Caco-2 (cell line): Measurements from ENCODE around the gene PCBP3. TPM values are rescaled to one million over a fixed set of nuclear protein-coding genes. Genes with fewer than 3 reads are reported as not detected.

Experiments used
- BruUV-seq: library from RNA; stranded (reverse); fragments of 400-500 nt; replicated peaks from 2 replicates; lab custom pipeline; 2021; lab: Mats Ljungman, UMichigan
- CTCF ChIA-PET: fragments of 300-600 bp; sonication (Branson Sonifier 250); formaldehyde crosslinking; loops from one replicate; lab custom pipeline; 2022; ENCODE audit warnings: antibody characterized with exemption; lab: Charles Lee
- POLR2A ChIA-PET: fragments of 300-600 bp; sonication (Branson Sonifier 250); formaldehyde crosslinking; loops from one replicate; lab custom pipeline; 2022; ENCODE audit warnings: antibody characterized with exemption; lab: Charles Lee
- DNase-seq, 2 experiments: peaks; one replicate each; pipeline versions ENCODE4 v3.0.0 to v3.0.0-alpha.2; 2020 to 2022
- H3K27me3 ChIP-seq: replicated peaks from 2 replicates; pipeline ENCODE4 v1.6.0; 2011; ENCODE audit warnings: low read length; ENCODE audit not compliant: control insufficient read depth, insufficient read depth
- H3K36me3 ChIP-seq: 2 replicates; pipeline ENCODE4 v1.5.1; 2011; ENCODE audit warnings: low read length; ENCODE audit not compliant: control insufficient read depth, insufficient read depth
- H3K4me1 ChIP-seq: fragments of 250-450 bp; sonication (Bioruptor Pico); 2 replicates; pipeline ENCODE4 v1.5.1; 2020; ENCODE audit warnings: mild to moderate bottlenecking
- H3K4me3 ChIP-seq: 2 replicates; pipeline ENCODE4 v1.5.1; 2011; ENCODE audit warnings: low read depth, mild to moderate bottlenecking, control low read depth, low read length
- H3K9me3 ChIP-seq: fragments of 250-450 bp; sonication (Bioruptor Pico); 2 replicates; pipeline ENCODE4 v1.5.1; 2020; ENCODE audit warnings: mild to moderate bottlenecking, moderate library complexity
- H3K27ac Mint-ChIP-seq: one replicate; pipeline ENCODE4 v1.8.0; 2022; ENCODE audit warnings: mixed read lengths; ENCODE audit not compliant: unreplicated experiment
- H3K27me3 Mint-ChIP-seq: one replicate; pipeline ENCODE4 v1.8.0; 2022; ENCODE audit warnings: mixed read lengths; ENCODE audit not compliant: insufficient read depth, unreplicated experiment
- H3K36me3 Mint-ChIP-seq: one replicate; pipeline ENCODE4 v1.8.0; 2022; ENCODE audit warnings: mild to moderate bottlenecking, mixed read lengths; ENCODE audit not compliant: insufficient read depth, unreplicated experiment
- H3K4me1 Mint-ChIP-seq: one replicate; pipeline ENCODE4 v1.8.0; 2022; ENCODE audit warnings: low read depth, mixed read lengths; ENCODE audit not compliant: unreplicated experiment
- H3K4me3 Mint-ChIP-seq: one replicate; pipeline ENCODE4 v1.8.0; 2022; ENCODE audit warnings: mild to moderate bottlenecking, moderate library complexity, mixed read lengths; ENCODE audit not compliant: unreplicated experiment
- H3K9me3 Mint-ChIP-seq: one replicate; pipeline ENCODE4 v1.8.0; 2022; ENCODE audit warnings: mixed read lengths; ENCODE audit not compliant: unreplicated experiment
- intact Hi-C: fragments of 100-400 bp; cut with micrococcal nuclease; formaldehyde crosslinking; loops from one replicate; pipeline ENCODE4 v1.10.0; 2022; ENCODE audit not compliant: unreplicated experiment
- total RNA-seq: library from RNA; stranded (reverse); gene quantifications from 2 replicates; pipeline ENCODE4 v1.2.3, GENCODE V29; 2022
- TF ChIP-seq, protein P1 (sequence below), 2 experiments: fragments of 200-600 bp in 1 of 2; IDR thresholded peaks; 1 replicate in 1 of 2; 2 replicates in 1 of 2; pipeline versions ENCODE4 v1.5.1 to v1.8.0; 2011 to 2022; ENCODE audit warnings: antibody characterized with exemption in 1 of 2, control low read depth in 1 of 2, inconsistent platforms in 1 of 2, low read depth in 1 of 2, low read length in 1 of 2, mild to moderate bottlenecking in 1 of 2, moderate library complexity in 1 of 2; ENCODE audit not compliant: insufficient read depth in 1 of 2, severe bottlenecking in 1 of 2, unreplicated experiment in 1 of 2

The PCBP3 gene
- total RNA-seq, 1 experiment from 2014 or later: 0.75 TPM

DNA sequence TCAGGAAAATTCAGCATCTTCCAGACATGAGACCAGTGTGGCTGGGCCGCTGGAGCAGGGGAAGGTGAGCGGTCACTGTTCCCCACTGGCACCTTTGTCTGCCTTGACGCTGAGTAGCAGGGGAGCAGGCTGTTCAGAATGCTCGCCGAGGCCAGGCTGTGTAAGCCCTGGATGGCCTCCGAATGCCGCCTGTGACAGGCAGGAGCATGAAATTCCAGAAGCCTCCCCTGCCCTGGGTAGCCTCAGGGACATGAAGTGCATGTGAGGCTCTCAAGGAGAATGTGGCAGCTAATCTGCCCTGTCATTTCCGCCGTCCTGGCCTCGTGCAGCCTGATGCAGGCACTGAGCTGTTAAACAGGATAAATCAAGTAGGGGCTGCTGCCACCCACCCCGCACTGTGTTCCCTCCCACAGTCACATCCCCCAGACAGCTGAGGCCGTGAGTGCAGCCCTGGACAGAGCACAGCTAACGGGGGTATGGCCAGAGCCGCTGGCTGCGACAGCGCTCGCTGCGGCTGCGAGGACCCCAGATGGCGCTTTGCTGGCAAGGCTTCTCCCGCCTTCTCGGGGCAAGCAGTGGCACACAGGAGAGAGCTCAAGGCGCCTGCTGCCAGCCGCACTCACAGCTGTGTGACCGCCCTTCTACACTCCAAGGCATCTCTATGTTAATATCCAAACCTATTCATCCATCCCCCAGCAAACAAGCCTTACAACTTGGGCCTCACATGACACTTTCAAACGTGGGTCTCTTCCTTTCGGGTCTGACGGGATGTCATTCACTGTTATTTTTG lies 233.1 kb downstream of the PCBP3 start:
- Histone ChIP-seq H3K9me3 (no peaks in the 10 kb centered on the region), H3K4me3 (no peak overlapping the region), H3K27me3 (no peaks in the 10 kb centered on the region), H3K36me3 (no peaks in the 10 kb centered on the region), H3K4me1 (peaks cover 13% of the 10 kb centered on the region)
- TF ChIP-seq, protein P1, sequence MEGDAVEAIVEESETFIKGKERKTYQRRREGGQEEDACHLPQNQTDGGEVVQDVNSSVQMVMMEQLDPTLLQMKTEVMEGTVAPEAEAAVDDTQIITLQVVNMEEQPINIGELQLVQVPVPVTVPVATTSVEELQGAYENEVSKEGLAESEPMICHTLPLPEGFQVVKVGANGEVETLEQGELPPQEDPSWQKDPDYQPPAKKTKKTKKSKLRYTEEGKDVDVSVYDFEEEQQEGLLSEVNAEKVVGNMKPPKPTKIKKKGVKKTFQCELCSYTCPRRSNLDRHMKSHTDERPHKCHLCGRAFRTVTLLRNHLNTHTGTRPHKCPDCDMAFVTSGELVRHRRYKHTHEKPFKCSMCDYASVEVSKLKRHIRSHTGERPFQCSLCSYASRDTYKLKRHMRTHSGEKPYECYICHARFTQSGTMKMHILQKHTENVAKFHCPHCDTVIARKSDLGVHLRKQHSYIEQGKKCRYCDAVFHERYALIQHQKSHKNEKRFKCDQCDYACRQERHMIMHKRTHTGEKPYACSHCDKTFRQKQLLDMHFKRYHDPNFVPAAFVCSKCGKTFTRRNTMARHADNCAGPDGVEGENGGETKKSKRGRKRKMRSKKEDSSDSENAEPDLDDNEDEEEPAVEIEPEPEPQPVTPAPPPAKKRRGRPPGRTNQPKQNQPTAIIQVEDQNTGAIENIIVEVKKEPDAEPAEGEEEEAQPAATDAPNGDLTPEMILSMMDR (IDR thresholded peaks at IDR 0.05; ENCODE audit: insufficient read depth in 1 of 2, low read depth in 1 of 2, low read length in 1 of 2, severe bottlenecking in 1 of 2, unreplicated experiment in 1 of 2): no peak
- peaks cover 4% of the 10 kb centered on the region for H3K36me3 Mint-ChIP-seq
- H3K4me3 Mint-ChIP-seq: no peak overlapping the region
- peak in 1 of 2 experiments; percentile 35 for DNase-seq
- no TSS peak for BruUV-seq
- H3K4me1 Mint-ChIP-seq: no peaks in the 10 kb centered on the region
- no peaks in the 10 kb centered on the region for H3K9me3 Mint-ChIP-seq
- ChIA-PET POLR2A (no interaction called here), CTCF (no interaction called here)
- no peak overlapping the region for H3K27ac Mint-ChIP-seq
- intact Hi-C loops: no loop called here
- H3K27me3 Mint-ChIP-seq: peaks cover 16% of the 10 kb centered on the region

DNA sequence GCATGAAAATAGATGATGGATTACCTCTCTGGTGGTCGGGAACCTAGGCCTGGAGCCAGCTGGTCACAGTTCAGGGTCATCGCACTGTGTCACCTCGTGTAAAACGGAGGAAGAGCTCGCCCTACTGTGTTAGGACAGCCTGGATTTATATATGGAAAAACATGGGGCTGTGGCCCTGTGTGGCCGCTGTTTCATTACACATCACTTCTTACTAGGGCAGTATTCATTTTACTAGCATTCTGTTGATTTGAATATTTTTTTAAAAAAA lies 233.6 kb downstream of the PCBP3 start:
- no peak for DNase-seq
- no peak overlapping the region for H3K4me3 ChIP-seq
- Mint-ChIP-seq H3K36me3 (no peaks in the 10 kb centered on the region), H3K4me1 (no peaks in the 10 kb centered on the region), H3K27me3 (peaks cover 20% of the 10 kb centered on the region), H3K4me3 (no peak overlapping the region), H3K9me3 (no peaks in the 10 kb centered on the region), H3K27ac (no peak overlapping the region)
- no peaks in the 10 kb centered on the region for H3K9me3 ChIP-seq
- H3K36me3 ChIP-seq: no peaks in the 10 kb centered on the region
- POLR2A ChIA-PET: no interaction called here
- CTCF ChIA-PET: no interaction called here
- TF ChIP-seq, protein P1 (IDR thresholded peaks at IDR 0.05; ENCODE audit: insufficient read depth in 1 of 2, low read depth in 1 of 2, low read length in 1 of 2, severe bottlenecking in 1 of 2, unreplicated experiment in 1 of 2): no peak
- H3K27me3 ChIP-seq: no peaks in the 10 kb centered on the region
- H3K4me1 ChIP-seq: peaks cover 13% of the 10 kb centered on the region
- intact Hi-C loops: no loop called here
- no TSS peak for BruUV-seq

DNA sequence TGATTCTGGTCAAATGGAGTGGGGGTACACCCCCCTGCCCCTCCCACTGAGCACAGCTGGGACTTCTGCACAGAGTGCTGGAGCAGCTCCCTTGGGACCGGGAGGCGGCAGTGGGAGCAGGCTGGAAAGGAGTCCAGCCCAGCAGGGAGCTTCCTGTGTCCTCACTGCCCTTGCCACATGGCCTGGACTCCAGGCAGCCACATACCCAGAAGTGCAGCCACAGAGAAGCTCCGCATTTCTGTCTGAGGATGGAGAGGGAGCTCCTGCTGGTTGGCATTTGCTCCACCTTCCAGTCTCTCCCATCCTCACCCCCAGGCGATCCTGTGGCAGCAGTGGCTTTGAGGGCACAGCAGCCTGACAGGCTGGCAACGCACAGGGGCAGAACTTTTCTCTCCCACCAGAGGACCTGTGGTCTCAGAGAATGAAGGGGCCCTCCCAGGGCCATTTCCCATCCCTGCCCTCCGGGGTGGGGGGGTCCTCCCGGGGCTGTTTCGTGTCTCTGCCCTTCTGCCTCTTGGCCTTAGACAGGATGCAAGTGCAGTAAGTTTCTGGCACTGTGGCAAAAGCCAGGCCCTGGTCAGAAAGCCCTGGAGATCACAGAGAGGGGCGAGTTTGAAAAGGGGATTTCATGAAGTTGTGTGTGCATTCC lies 234.4 kb downstream of the PCBP3 start:
- H3K27me3 Mint-ChIP-seq: peaks cover 26% of the 10 kb centered on the region
- H3K27me3 ChIP-seq: no peaks in the 10 kb centered on the region
- no peak overlapping the region for H3K4me3 Mint-ChIP-seq
- ChIA-PET CTCF (interaction anchor here (1.1 kb wide), 1 partner anchor 96 kb away, joined by 3 read pairs; no protein-coding TSS in a partner anchor), POLR2A (no interaction called here)
- no peaks in the 10 kb centered on the region for H3K4me1 Mint-ChIP-seq
- TF ChIP-seq, protein P1 (IDR thresholded peaks at IDR 0.05; ENCODE audit: insufficient read depth in 1 of 2, low read depth in 1 of 2, low read length in 1 of 2, severe bottlenecking in 1 of 2, unreplicated experiment in 1 of 2): no peak
- BruUV-seq: no TSS peak
- no peaks in the 10 kb centered on the region for H3K36me3 Mint-ChIP-seq
- no peak overlapping the region for H3K4me3 ChIP-seq
- H3K9me3 Mint-ChIP-seq: no peaks in the 10 kb centered on the region
- DNase-seq: peak in 1 of 2 experiments; percentile 17
- intact Hi-C loops: no loop called here
- H3K9me3 ChIP-seq: no peaks in the 10 kb centered on the region
- H3K4me1 ChIP-seq: peaks cover 13% of the 10 kb centered on the region
- no peaks in the 10 kb centered on the region for H3K36me3 ChIP-seq
- no peak overlapping the region for H3K27ac Mint-ChIP-seq
